Fibroblast of the conjunctiva (primary cell): ENCODE data around the gene LBR.
A peak's percentile ranks its signal among the peaks of the same experiment; 100 is the strongest.

Source experiments
- DNase-seq: peaks from one replicate; pipeline ENCODE4 v3.0.0-alpha.2; 2010; ENCODE audit warnings: low read depth

Gene LBR

DNA sequence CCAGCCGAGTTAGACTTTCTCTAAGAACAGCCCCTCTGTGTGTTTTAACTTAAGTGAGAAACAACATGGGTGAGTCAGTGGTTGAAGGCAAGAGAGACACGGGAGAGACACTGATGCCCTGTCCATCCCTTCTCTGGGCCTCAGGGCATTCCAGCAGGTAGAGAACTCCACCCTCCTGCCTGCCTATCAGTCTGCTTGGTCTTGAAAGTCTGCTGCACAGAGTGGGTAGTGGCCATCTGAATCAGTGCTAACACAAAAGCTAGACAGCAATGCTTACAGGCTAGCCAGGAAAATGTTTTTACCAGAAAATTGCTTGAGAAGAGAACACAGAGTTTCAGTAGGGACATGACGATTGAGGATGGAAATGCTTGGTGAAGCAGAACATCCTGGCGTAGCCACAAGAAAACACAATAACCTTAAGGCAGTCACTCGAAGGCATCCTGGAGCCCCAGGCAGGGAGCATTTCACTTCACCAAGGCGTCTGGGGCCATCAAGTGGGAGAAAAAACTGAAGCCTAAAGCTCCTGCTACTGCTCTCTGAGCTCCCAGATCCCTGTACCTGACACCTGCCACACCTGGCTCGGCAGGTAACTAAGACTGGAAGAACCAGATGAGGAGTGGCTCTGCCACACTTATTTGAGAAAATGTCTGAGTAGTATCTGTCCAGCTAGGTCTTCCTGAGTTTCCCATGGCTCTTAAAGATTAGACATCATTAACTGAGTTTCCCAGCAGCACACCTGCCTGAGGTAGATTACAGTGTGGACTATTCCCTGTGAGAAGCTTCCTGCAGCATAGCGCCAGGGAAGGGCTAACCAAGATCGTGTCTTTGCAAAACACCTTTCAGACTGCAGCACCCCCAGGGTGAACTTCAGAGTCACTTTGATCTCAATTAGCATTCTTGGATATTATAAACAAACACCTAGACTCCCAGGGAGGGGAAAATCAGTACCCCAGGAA lies 18.1 kb upstream of the LBR start:
- no peak for DNase-seq

GRCh38 chr1:225442123-225442505 lies 14.3 kb upstream of the LBR start:
- no peak for DNase-seq

DNA sequence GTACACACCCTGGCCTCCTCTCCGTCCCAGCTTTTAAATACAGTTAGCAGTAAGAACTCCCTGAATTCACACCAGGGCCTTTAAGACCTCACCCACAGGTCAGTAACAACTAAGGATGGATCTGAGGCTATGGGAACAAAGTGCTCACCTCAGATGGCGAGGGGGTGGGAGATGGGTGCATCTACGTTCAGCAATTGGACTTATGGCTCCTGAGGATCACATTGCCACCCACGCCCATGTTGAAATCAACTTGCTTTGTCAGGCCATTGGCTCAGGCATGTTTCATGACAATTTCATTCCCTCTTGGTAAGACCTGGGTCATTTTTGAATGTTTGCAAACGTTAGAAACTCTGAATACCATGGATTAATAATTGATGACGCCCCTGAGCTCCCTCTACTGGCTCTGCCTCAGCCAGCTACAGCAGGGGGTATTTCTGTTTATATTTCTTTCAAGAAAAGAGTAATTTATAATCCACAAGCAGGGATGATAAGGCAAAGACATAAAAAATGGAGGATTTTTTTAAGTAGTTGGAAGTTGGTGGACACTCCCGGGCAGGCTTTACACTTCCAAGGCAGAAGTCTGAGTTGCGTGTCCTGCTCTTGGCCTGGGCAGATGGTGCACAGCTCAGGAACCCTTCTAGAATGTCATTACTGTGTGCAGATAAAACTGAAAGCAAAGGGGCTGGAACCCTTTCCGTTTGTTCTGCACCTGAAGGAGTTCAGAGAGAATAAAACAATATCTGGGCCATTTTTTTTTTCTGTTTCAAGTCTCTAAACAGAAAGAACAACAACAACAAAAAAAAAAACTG lies 13.7 kb upstream of the LBR start:
- no peak for DNase-seq

- no peak for DNase-seq
These were observed 12.8 kb upstream of the LBR start for GRCh38 chr1:225440380-225441221.

DNA sequence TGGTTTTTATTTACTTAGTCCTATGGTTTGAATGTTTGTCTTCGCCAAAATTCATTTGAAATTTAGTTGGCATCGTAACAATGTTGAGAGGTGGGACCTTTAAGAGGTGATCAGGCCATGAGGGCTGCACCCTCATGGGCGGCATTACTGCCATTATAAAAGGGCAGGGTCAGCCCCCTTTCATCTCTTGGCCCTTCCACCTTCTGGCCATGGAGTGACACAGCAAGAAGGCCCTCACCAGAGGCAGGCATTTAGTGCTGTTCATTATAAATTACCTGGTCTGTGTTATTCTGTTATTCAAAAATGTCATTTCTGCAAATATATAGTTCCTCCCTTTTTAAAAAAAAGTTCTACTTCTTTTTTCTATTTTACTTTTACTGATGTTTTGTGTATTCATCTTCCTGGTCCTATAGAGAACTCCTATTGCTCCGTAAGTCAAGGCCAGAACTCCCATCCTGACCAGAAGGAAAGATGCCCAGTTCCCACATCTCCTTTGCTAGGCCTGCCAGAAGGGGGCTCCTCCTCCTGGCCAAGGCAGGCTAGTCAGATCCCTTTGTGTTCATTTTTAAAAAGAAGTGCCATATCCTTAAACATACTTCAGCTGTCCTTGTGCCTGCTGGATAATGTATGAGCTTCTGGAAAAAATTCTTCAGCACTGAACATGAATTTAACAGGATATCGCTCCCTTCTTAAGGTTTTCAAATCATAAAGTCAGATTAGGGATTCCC lies 10.0 kb upstream of the LBR start:
- no peak for DNase-seq

DNA sequence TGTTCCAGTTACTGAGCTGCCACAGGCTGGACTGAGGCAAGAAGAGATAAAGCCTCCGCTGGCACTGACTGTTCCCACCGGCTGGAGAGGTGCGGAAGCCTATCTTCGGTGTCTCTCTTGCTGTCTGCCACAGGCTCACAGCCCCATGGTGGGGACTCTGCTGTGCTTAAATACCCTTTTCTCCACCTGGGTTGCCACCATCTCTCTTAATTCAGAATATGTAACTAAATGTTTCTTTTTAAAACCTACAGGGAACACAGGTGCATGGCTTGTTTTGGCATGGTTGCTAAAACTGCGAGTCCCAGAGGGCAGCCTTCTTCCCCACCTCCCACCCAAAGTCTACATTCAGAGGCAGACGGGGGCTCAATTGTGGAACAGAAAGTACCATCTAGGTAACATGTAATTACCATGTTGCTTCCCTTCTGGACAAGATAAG lies 8.1 kb upstream of the LBR start:
- no peak for DNase-seq

GRCh38 chr1:225435487-225435886 lies 7.6 kb upstream of the LBR start:
- no peak for DNase-seq

- no peak for DNase-seq
These were observed 7.2 kb upstream of the LBR start for GRCh38 chr1:225435076-225435475.

GRCh38 chr1:225434046-225434445 lies 6.2 kb upstream of the LBR start:
- no peak for DNase-seq

DNA sequence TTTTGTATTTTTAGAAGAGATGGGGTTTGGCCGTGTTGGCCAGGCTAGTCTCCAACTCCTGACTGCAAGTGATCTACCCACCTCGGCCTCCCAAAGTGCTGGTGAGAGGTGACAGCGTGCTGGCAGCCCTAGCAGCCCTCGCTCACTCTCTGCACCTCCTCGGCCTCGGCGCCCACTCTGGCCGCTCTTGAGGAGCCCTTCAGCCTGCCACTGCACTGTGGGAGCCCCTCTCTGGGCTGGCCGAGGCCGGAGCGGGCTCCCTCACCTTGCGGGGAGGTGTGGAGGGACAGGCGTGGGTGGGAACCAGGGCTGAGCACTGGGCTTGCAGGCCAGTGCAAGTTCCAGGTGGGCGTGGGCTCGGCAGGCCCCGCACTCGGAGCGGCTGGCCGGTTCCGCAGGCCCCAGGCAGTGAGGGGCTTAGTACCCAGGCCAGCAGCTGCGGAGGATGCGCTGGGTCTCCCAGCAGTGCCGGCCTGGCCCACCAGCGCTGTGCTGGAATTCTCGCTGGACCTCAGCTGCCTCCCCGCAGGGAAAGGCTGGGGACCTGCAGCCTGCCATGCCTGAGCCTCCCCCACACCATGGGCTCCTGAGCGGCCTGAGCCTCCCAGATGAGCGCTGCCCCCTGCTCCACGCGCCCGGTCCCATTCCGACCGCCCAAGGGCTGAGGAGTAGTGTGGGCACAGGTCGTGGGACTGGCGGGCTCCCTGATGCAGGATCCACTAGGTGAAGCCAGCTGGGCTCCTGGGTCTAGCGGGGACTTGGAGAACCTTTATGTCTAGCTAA lies 3.4 kb upstream of the LBR start:
- DNase-seq: no peak

- no peak for DNase-seq
These were observed 2.5 kb upstream of the LBR start for GRCh38 chr1:225430301-225430700.

DNA sequence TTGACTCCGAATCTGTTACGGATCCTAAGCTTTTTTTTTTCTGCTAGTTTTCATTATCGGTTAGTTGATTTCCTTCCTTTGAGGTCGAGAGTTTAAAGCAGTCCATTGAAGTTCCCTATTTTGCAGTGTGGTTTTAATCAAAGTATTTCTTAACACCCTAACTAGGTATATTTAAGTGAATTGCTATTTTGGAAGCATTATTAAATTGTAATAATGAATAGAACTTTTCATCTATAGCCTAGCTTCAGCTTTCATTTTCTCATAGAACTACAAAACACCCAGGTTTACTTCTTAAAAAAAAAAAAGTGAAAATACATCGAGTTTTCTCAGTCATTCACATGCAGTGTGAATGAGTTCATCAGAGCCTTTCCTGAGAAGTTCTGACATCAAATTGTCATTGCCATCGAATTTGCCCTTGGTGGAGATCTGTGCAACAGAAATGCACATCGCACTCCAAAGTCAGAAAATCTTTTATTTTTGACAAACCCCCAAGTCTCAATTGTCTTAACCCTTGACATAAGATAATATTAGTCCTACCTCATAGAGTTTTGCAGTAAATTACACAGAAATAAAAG lies 1.1 kb upstream of the LBR start:
- no peak for DNase-seq

DNA sequence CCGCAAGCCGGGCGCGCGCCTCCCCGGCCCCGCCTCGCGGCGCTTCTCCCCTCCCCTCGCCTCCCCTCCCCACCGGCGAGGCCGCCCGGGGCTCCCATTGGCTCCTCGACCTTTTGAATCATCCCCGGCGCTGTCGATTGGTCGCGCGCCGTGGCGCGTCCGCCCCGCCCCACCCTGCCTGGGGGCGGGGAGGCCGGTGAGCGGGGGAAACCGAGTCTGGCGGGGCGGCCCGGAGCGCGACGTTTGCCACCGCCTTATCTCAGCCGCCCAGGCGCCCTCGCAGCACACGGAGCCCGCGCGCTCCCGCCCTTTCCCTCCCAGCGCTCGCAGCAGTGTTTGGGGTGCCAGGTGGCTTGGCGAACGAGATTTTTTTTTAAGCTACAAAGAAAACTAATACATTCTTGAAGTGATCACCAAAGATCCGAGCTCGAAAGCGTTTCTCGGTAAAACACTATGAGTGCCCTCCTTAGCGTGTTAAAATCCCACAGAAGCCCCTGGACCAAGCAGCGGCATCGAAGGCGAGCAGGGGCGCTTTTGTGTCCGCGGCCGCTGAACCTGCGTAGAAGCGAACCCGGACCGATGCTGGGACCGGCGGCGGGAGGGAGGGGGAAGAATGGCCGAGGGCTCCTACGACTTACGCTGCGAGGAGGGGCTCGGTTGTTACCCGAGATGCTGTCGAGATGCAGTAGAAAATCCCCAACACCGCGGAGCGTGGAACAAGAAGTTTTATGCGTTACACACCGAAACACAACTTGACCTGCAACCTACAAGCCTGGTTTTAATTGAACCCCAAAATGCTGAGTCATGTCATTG lies 436 bp upstream of the LBR start:
- peak; percentile 82 for DNase-seq

- no peak for DNase-seq
These were observed 1.2 kb downstream of the LBR start for GRCh38 chr1:225426395-225427234.

- no peak for DNase-seq
These were observed 2.5 kb downstream of the LBR start for GRCh38 chr1:225425201-225425786.

- no peak for DNase-seq
These were observed 3.2 kb downstream of the LBR start for GRCh38 chr1:225424562-225425200.

DNA sequence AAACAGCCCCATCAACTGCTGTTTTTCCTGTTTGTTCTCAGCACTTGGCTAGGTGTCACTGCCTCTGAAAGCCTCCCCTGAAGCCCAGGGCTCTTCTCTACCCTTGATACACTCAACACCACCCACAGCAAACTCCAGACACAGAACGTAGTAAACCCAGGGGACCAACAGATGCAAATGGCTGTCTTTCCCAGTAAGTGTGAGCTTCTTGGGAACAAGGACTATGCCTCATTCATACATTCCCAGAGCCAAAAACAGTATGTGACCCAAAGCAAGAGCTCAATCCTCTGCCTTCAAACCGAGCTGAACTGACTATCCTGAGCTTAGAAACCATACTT lies 4.4 kb downstream of the LBR start:
- no peak for DNase-seq
